Natural killer cell (primary cell): ENCODE results near the gene NPLOC4. TPM values are rescaled to one million over a fixed set of nuclear protein-coding genes. Genes with fewer than 3 reads are reported as not detected.
A peak's percentile ranks its signal among the peaks of the same experiment; 100 is the strongest.

Experiments
- ATAC-seq, 3 donors: fragments of 150-1000 bp in 2 of 3; fragments of 200-7000 bp in 1 of 3; cut with Tn5 transposase; 1 replicate in 1 of 3; 2 replicates in 2 of 3; pipeline ENCODE4 v1.10.0; 2021; ENCODE audit warnings: mild to moderate bottlenecking in 2 of 3, moderate library complexity in 2 of 3
- DNase-seq, 2 donors: peaks; one replicate each; pipeline versions ENCODE4 v3.0.0 to v3.0.0-alpha.2; 2013 to 2021; ENCODE audit warnings: mixed read lengths in 1 of 2
- H3K27ac ChIP-seq: one replicate; pipeline ENCODE4 v1.5.1; 2013; ENCODE audit warnings: mild to moderate bottlenecking, low read length
- H3K27me3 ChIP-seq: one replicate; pipeline ENCODE4 v1.6.1; 2013; ENCODE audit warnings: low read length; ENCODE audit not compliant: control insufficient read depth, insufficient read depth
- H3K36me3 ChIP-seq: one replicate; pipeline ENCODE4 v1.6.1; 2013; ENCODE audit warnings: low read length; ENCODE audit not compliant: control insufficient read depth, insufficient read depth
- H3K4me1 ChIP-seq: one replicate; pipeline ENCODE4 v1.6.1; 2013; ENCODE audit warnings: low read length; ENCODE audit not compliant: control insufficient read depth, insufficient read depth
- H3K4me3 ChIP-seq: one replicate; pipeline ENCODE4 v1.5.1; 2013; ENCODE audit warnings: low read length
- H3K9me3 ChIP-seq: one replicate; pipeline ENCODE4 v1.6.1; 2013; ENCODE audit warnings: low read length; ENCODE audit not compliant: control insufficient read depth, insufficient read depth
- H3K27ac Mint-ChIP-seq, 2 donors: one replicate each; pipeline ENCODE4 v1.8.0; 2022; ENCODE audit warnings: mild to moderate bottlenecking in 2 of 2, mixed read lengths in 2 of 2, moderate library complexity in 1 of 2
- H3K27me3 Mint-ChIP-seq, 2 donors: one replicate each; pipeline ENCODE4 v1.8.0; 2022; ENCODE audit warnings: low read depth in 2 of 2, mixed read lengths in 2 of 2
- H3K36me3 Mint-ChIP-seq: one replicate; pipeline ENCODE4 v1.8.0; 2022; ENCODE audit warnings: mixed read lengths
- H3K4me1 Mint-ChIP-seq, 2 donors: one replicate each; pipeline ENCODE4 v1.8.0; 2022; ENCODE audit warnings: mixed read lengths in 2 of 2
- H3K4me3 Mint-ChIP-seq: one replicate; pipeline ENCODE4 v1.8.0; 2022; ENCODE audit warnings: mild to moderate bottlenecking, moderate library complexity, mixed read lengths
- H3K9me3 Mint-ChIP-seq, 2 donors: one replicate each; pipeline ENCODE4 v1.8.0; 2022; ENCODE audit warnings: mixed read lengths in 2 of 2
- CTCF ChIP-seq: fragments of 200-600 bp; IDR thresholded peaks from one replicate; pipeline ENCODE4 v1.8.0; 2022; ENCODE audit warnings: antibody characterized with exemption
- WGBS: methylation state at CpG from one replicate; pipeline ENCODE4 v1.1.7; 2013; ENCODE audit warnings: missing lambda C conversion rate; ENCODE audit not compliant: insufficient coverage; 5-methylcytosine and 5-hydroxymethylcytosine counted together
- intact Hi-C: fragments of 100-400 bp; cut with micrococcal nuclease; formaldehyde crosslinking; loops from one replicate; pipeline ENCODE4 v1.14.2; 2022
- total RNA-seq, 4 donors: library from RNA; stranded (reverse); fragments of 120-200 nt in 1 of 4; gene quantifications; one replicate each; pipeline versions ENCODE4 v1.2.3 to v1.2.4, GENCODE V29; 2013 to 2022

The NPLOC4 gene
- 100 to 1,000 TPM in 1 of 3 donors, 10 to 100 TPM in 2; 96.2 to 117 (median 99.1) TPM for total RNA-seq
- total RNA-seq (2013) = 55.1 TPM

GRCh38 chr17:81636505-81637288 is at the start of gene NPLOC4, which contains the start of gene TSPAN10:
Gene NPLOC4 (minus strand): TSS chr17:81637112. CDS start chr17:81636930, 182 bp downstream.
Gene TSPAN10 (plus strand): TSS chr17:81637196. CDS start chr17:81642413, 5,217 bp downstream.
- Histone ChIP-seq H3K4me1 (peaks cover 20% of the 10 kb centered on the region), H3K27me3 (no peaks in the 10 kb centered on the region), H3K9me3 (no peaks in the 10 kb centered on the region), H3K36me3 (no peaks in the 10 kb centered on the region), H3K27ac (peak within 1 kb of the TSS; percentile 59), H3K4me3 (peak within 1 kb of the TSS; percentile 78)
- intact Hi-C loops = no loop called here
- no peak for TF ChIP-seq CTCF
- no peaks in the 10 kb centered on the region for H3K9me3 Mint-ChIP-seq
- DNase-seq = peak; percentile 78 to 92
- peak within 1 kb of the TSS; percentile 84 to 88 for H3K27ac Mint-ChIP-seq
- H3K4me3 Mint-ChIP-seq = peak within 1 kb of the TSS; percentile 96
- no peaks in the 10 kb centered on the region for H3K27me3 Mint-ChIP-seq
- H3K36me3 Mint-ChIP-seq = no peaks in the 10 kb centered on the region
- H3K4me1 Mint-ChIP-seq = peaks cover 9 to 20% of the 10 kb centered on the region in 2 donors
- ATAC-seq = peak; percentile 90 to 93 (median 92)
- WGBS = under 1% methylated on average over 77 of the region's 77 CpGs

- peak overlapping the region in 1 of 2 donors; percentile 31 for H3K27ac Mint-ChIP-seq
- WGBS = 96% methylated on average over 20 of the region's 20 CpGs
- Histone ChIP-seq H3K27me3 (no peaks in the 10 kb centered on the region), H3K9me3 (no peaks in the 10 kb centered on the region), H3K27ac (no peak overlapping the region), H3K4me1 (peaks cover 30% of the 10 kb centered on the region), H3K4me3 (no peak overlapping the region), H3K36me3 (peaks cover 48% of the 10 kb centered on the region)
- H3K27me3 Mint-ChIP-seq = no peaks in the 10 kb centered on the region
- H3K9me3 Mint-ChIP-seq = no peaks in the 10 kb centered on the region
- DNase-seq (no peak), ATAC-seq (no peak)
- peaks cover 18 to 46% of the 10 kb centered on the region in 2 donors for H3K4me1 Mint-ChIP-seq
- intact Hi-C loops = no loop called here
- no peak overlapping the region for H3K4me3 Mint-ChIP-seq
- no peaks in the 10 kb centered on the region for H3K36me3 Mint-ChIP-seq
- no peak for TF ChIP-seq CTCF
Measured at GRCh38 chr17:81686614-81687013, 49.7 kb upstream of the NPLOC4 start.

GRCh38 chr17:81685108-81685507 is 48.2 kb upstream of the NPLOC4 start:
- Histone ChIP-seq H3K4me3 (peak overlapping the region; percentile 60), H3K36me3 (peaks cover 33% of the 10 kb centered on the region), H3K9me3 (no peaks in the 10 kb centered on the region), H3K27me3 (no peaks in the 10 kb centered on the region), H3K27ac (no peak overlapping the region), H3K4me1 (peaks cover 30% of the 10 kb centered on the region)
- intact Hi-C loops = no loop called here
- DNase-seq (no peak), ATAC-seq (no peak)
- Mint-ChIP-seq H3K27me3 (no peaks in the 10 kb centered on the region), H3K27ac (peak overlapping the region; percentile 79 to 88), H3K9me3 (no peaks in the 10 kb centered on the region), H3K4me3 (peak overlapping the region; percentile 78), H3K36me3 (no peaks in the 10 kb centered on the region), H3K4me1 (peaks cover 18 to 45% of the 10 kb centered on the region in 2 donors)
- no peak for TF ChIP-seq CTCF
- 70% methylated on average over 12 of the region's 12 CpGs for WGBS
